Measurements from ENCODE around the gene FTO. TPM values are rescaled to one million over a fixed set of nuclear protein-coding genes. Genes with fewer than 3 reads are reported as not detected.
"Not testable (repeated sequence)": the region's sequence is repeated elsewhere in the genome, so short reads cannot be mapped to it uniquely, and the experiment has no call there.

Gene FTO
- polyA plus RNA-seq, 3 donors = 16.8 to 51.0 (median 37.7) TPM

- Histone ChIP-seq H3K79me2 (ENCODE audit: insufficient read depth, low read length) (no peaks in the 10 kb centered on the region), H3K27ac (ENCODE audit: low read depth in 1 of 2, low read length in 2 of 2) (no peak overlapping the region), H3K27me3 (ENCODE audit: control insufficient read depth in 2 of 2, insufficient read depth in 2 of 2, low read length in 2 of 2) (no peaks in the 10 kb centered on the region), H3K4me1 (ENCODE audit: control insufficient read depth in 1 of 2, insufficient read depth in 2 of 2, low read length in 2 of 2) (no peaks in the 10 kb centered on the region), H3K4me2 (replicated peaks; ENCODE audit: extremely low read depth, low read length, poor library complexity, severe bottlenecking) (no peak overlapping the region), H3K36me3 (replicated peaks in 1 of 2; ENCODE audit: control insufficient read depth in 1 of 2, insufficient read depth in 2 of 2, low read length in 2 of 2) (no peaks in the 10 kb centered on the region), H4K20me1 (ENCODE audit: insufficient read depth, low read length) (no peaks in the 10 kb centered on the region), H3K9ac (ENCODE audit: insufficient read depth, low read length, poor library complexity, severe bottlenecking) (no peak overlapping the region), H3K9me3 (replicated peaks in 1 of 2; ENCODE audit: control insufficient read depth in 1 of 2, insufficient read depth in 1 of 2, low read length in 2 of 2) (no peaks in the 10 kb centered on the region), H2AFZ (ENCODE audit: insufficient read depth, low read depth, low read length, poor library complexity, severe bottlenecking) (no peak overlapping the region), H3K4me3 (replicated peaks in 1 of 3; ENCODE audit: low read depth in 2 of 3, low read length in 3 of 3) (no peak overlapping the region)
- intact Hi-C loops (cut with micrococcal nuclease) = no loop called here
- Mint-ChIP-seq H3K9me3 (peaks cover 0 to 1% (median 0%) of the 10 kb centered on the region in 7 donors), H3K27me3 (ENCODE audit: low read depth in 3 of 3) (peaks cover 0 to 2% (median 1%) of the 10 kb centered on the region in 3 donors), H3K36me3 (no peaks in the 10 kb centered on the region), H3K4me1 (no peaks in the 10 kb centered on the region), H3K4me3 (no peak overlapping the region), H3K27ac (peak overlapping the region in 1 of 7 donors; percentile 27)
- no CpG with 5 or more reads among the region's 2 CpGs for WGBS (ENCODE audit: insufficient coverage)
- DNase-seq = no peak
- TF ChIP-seq, protein P1, sequence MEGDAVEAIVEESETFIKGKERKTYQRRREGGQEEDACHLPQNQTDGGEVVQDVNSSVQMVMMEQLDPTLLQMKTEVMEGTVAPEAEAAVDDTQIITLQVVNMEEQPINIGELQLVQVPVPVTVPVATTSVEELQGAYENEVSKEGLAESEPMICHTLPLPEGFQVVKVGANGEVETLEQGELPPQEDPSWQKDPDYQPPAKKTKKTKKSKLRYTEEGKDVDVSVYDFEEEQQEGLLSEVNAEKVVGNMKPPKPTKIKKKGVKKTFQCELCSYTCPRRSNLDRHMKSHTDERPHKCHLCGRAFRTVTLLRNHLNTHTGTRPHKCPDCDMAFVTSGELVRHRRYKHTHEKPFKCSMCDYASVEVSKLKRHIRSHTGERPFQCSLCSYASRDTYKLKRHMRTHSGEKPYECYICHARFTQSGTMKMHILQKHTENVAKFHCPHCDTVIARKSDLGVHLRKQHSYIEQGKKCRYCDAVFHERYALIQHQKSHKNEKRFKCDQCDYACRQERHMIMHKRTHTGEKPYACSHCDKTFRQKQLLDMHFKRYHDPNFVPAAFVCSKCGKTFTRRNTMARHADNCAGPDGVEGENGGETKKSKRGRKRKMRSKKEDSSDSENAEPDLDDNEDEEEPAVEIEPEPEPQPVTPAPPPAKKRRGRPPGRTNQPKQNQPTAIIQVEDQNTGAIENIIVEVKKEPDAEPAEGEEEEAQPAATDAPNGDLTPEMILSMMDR (IDR thresholded peaks at IDR 0.05) = no peak
Measured at GRCh38 chr16:53680756-53681155, 23.2 kb upstream of the FTO start.

GRCh38 chr16:53681354-53681753 lies 22.6 kb upstream of the FTO start:
- Histone ChIP-seq H3K27ac (ENCODE audit: low read depth in 1 of 2, low read length in 2 of 2) (no peak overlapping the region), H3K4me1 (ENCODE audit: control insufficient read depth in 1 of 2, insufficient read depth in 2 of 2, low read length in 2 of 2) (no peaks in the 10 kb centered on the region), H3K27me3 (ENCODE audit: control insufficient read depth in 2 of 2, insufficient read depth in 2 of 2, low read length in 2 of 2) (no peaks in the 10 kb centered on the region), H2AFZ (ENCODE audit: insufficient read depth, low read depth, low read length, poor library complexity, severe bottlenecking) (no peak overlapping the region), H3K36me3 (replicated peaks in 1 of 2; ENCODE audit: control insufficient read depth in 1 of 2, insufficient read depth in 2 of 2, low read length in 2 of 2) (no peaks in the 10 kb centered on the region), H3K4me3 (replicated peaks in 1 of 3; ENCODE audit: low read depth in 2 of 3, low read length in 3 of 3) (no peak overlapping the region), H3K79me2 (ENCODE audit: insufficient read depth, low read length) (no peaks in the 10 kb centered on the region), H3K9ac (ENCODE audit: insufficient read depth, low read length, poor library complexity, severe bottlenecking) (no peak overlapping the region), H4K20me1 (ENCODE audit: insufficient read depth, low read length) (no peaks in the 10 kb centered on the region), H3K9me3 (replicated peaks in 1 of 2; ENCODE audit: control insufficient read depth in 1 of 2, insufficient read depth in 1 of 2, low read length in 2 of 2) (no peaks in the 10 kb centered on the region), H3K4me2 (replicated peaks; ENCODE audit: extremely low read depth, low read length, poor library complexity, severe bottlenecking) (no peak overlapping the region)
- no peaks in the 10 kb centered on the region for H3K36me3 Mint-ChIP-seq
- H3K4me3 Mint-ChIP-seq = no peak overlapping the region
- intact Hi-C loops (cut with micrococcal nuclease) = no loop called here
- H3K27ac Mint-ChIP-seq = no peak overlapping the region
- peaks cover 0 to 2% (median 1%) of the 10 kb centered on the region in 3 donors for H3K27me3 Mint-ChIP-seq (ENCODE audit: low read depth in 3 of 3)
- peaks cover 0 to 1% (median 0%) of the 10 kb centered on the region in 7 donors for H3K9me3 Mint-ChIP-seq
- DNase-seq = no peak
- TF ChIP-seq, protein P1 (IDR thresholded peaks at IDR 0.05) = no peak
- H3K4me1 Mint-ChIP-seq = no peaks in the 10 kb centered on the region
- WGBS (ENCODE audit: insufficient coverage) = no CpG with 5 or more reads among the region's 2 CpGs

DNA sequence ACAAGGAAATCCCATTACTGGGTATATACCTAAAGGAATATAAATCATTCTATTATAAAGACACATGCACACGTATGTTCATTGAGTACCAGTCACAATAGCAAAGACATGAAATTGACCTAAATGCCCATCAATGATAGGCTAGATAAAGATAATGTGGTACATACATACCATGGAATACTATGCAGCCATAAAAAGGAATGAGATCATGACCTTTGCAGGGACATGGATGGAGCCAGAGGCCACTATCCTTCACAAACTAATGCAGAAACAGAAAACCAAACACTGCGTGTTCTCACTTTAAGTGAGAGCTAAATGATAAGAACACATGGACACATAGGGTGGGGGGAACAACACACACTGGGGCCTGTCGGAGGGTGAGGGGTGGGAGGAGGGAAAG lies 18.6 kb upstream of the FTO start:
- H3K36me3 Mint-ChIP-seq; H3K4me2 ChIP-seq (replicated peaks; ENCODE audit: extremely low read depth, low read length, poor library complexity, severe bottlenecking); H3K4me1 Mint-ChIP-seq; H3K36me3 ChIP-seq (replicated peaks in 1 of 2; ENCODE audit: control insufficient read depth in 1 of 2, insufficient read depth in 2 of 2, low read length in 2 of 2); H3K27me3 Mint-ChIP-seq (ENCODE audit: low read depth in 3 of 3); H3K4me3 Mint-ChIP-seq; H3K9me3 Mint-ChIP-seq; H3K27ac ChIP-seq (ENCODE audit: low read depth in 1 of 2, low read length in 2 of 2); DNase-seq; H3K9me3 ChIP-seq (replicated peaks in 1 of 2; ENCODE audit: control insufficient read depth in 1 of 2, insufficient read depth in 1 of 2, low read length in 2 of 2); H4K20me1 ChIP-seq (ENCODE audit: insufficient read depth, low read length); H2AFZ ChIP-seq (ENCODE audit: insufficient read depth, low read depth, low read length, poor library complexity, severe bottlenecking); H3K4me1 ChIP-seq (ENCODE audit: control insufficient read depth in 1 of 2, insufficient read depth in 2 of 2, low read length in 2 of 2); H3K27ac Mint-ChIP-seq; H3K4me3 ChIP-seq (replicated peaks in 1 of 3; ENCODE audit: low read depth in 2 of 3, low read length in 3 of 3); H3K79me2 ChIP-seq (ENCODE audit: insufficient read depth, low read length); H3K27me3 ChIP-seq (ENCODE audit: control insufficient read depth in 2 of 2, insufficient read depth in 2 of 2, low read length in 2 of 2); H3K9ac ChIP-seq (ENCODE audit: insufficient read depth, low read length, poor library complexity, severe bottlenecking); intact Hi-C loops (cut with micrococcal nuclease): not testable (repeated sequence)
- WGBS (ENCODE audit: insufficient coverage) = 100% methylated on average over 1 of the region's 3 CpGs

Measured in CD14-positive monocyte (primary cell).